ENCODE data around the gene TTC39B.
"Not testable (repeated sequence)": the region's sequence is repeated elsewhere in the genome, so short reads cannot be mapped to it uniquely, and the experiment has no call there.

The TTC39B gene

DNA sequence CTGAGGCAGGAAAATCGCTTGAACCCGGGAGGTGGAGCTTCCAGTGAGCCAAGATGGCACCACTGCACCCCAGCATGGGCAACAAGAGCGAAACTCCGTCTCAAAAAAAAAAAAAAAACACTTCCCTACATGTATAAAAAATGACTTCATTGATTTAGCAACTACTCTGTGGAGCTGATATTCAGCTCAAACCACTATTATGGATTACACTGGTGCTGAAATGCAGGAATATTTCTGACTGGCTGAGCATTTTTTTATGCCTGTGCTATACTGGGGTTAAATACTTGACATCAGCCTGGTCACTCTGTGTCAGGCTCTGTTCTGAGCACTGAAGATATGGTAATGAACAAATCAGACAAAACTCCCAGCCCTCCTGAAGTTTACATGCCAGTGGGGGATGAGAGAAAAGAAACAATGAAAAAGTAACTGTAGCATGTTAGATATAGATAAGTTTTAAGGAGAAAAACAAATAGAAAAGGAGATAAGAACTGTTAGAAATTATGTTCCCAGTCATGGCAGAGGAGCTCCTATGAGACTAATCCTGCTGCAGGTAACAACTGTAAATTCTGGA lies 22.6 kb upstream of the TTC39B start:
- H3K4me1 ChIP-seq (ENCODE audit: control insufficient read depth in 1 of 2, insufficient read depth in 2 of 2, low read length in 2 of 2) = peaks cover 16 to 18% of the 10 kb centered on the region in 2 donors
- no peak overlapping the region for H3K9ac ChIP-seq (ENCODE audit: low read depth in 1 of 2, low read length in 2 of 2)
- H3K36me3 ChIP-seq (ENCODE audit: control insufficient read depth in 1 of 2, insufficient read depth in 2 of 2, low read length in 2 of 2) = no peaks in the 10 kb centered on the region
- no peak overlapping the region for H3K27ac ChIP-seq (ENCODE audit: low read depth, low read length)
- no peaks in the 10 kb centered on the region for H3K9me3 ChIP-seq (ENCODE audit: control insufficient read depth in 1 of 2, low read length in 2 of 2)
- no peaks in the 10 kb centered on the region for H3K27me3 ChIP-seq (ENCODE audit: control insufficient read depth in 1 of 2, insufficient read depth in 2 of 2, low read length in 2 of 2)
- no peak overlapping the region for H3K4me3 ChIP-seq (ENCODE audit: low read depth in 1 of 2, low read length in 2 of 2)

DNA sequence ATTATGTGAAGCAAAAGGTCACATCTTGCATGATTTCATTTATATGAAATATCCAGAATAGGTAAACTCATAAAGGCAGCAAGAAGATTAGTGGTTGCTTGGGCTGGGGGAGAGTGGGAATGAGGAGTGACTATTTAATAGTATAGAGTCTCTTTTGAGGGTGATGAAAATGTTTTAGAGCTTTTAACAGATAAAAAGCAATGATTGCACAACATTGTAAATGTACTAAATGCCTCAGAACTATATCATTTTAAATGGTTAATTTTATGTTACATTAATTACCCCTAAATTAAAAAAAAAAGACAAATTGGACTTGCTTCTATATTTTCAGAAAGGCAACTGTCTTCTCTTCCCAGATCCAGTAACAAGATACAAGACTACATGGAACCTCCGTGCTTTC lies 21.9 kb upstream of the TTC39B start:
- Histone ChIP-seq H3K36me3 (ENCODE audit: control insufficient read depth in 1 of 2, insufficient read depth in 2 of 2, low read length in 2 of 2) (no peaks in the 10 kb centered on the region), H3K4me1 (ENCODE audit: control insufficient read depth in 1 of 2, insufficient read depth in 2 of 2, low read length in 2 of 2) (peaks cover 14 to 16% of the 10 kb centered on the region in 2 donors), H3K9ac (ENCODE audit: low read depth in 1 of 2, low read length in 2 of 2) (no peak overlapping the region), H3K27me3 (ENCODE audit: control insufficient read depth in 1 of 2, insufficient read depth in 2 of 2, low read length in 2 of 2) (no peaks in the 10 kb centered on the region), H3K27ac (ENCODE audit: low read depth, low read length) (no peak overlapping the region), H3K4me3 (ENCODE audit: low read depth in 1 of 2, low read length in 2 of 2) (no peak overlapping the region), H3K9me3 (ENCODE audit: control insufficient read depth in 1 of 2, low read length in 2 of 2) (peaks cover 0 to 4% of the 10 kb centered on the region in 2 donors)

DNA sequence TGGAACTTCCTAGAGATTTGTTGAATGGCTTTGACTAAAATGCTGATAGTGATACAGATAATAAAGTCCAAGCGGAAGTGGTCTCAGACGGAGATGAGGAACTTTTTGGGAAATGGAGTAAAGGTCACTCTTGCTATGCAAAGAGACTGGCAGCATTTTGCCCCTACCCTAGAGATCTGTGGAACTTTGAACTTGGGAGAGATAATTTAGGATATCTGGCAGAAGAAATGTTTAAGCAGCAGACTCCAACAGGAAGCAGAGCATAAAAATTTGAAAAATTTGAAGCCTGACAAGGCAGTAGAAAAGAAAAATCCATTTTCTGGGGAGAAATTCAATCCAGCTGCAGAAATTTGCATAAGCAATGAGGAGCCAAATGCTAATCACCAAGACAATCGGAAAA lies 15.7 kb upstream of the TTC39B start:
- H3K9me3 ChIP-seq (ENCODE audit: control insufficient read depth in 1 of 2, low read length in 2 of 2) = peaks cover 4 to 12% of the 10 kb centered on the region in 2 donors
- not testable (repeated sequence) for H3K27me3 ChIP-seq (ENCODE audit: control insufficient read depth in 1 of 2, insufficient read depth in 2 of 2, low read length in 2 of 2); H3K4me1 ChIP-seq (ENCODE audit: control insufficient read depth in 1 of 2, insufficient read depth in 2 of 2, low read length in 2 of 2); H3K27ac ChIP-seq (ENCODE audit: low read depth, low read length); H3K9ac ChIP-seq (ENCODE audit: low read depth in 1 of 2, low read length in 2 of 2); H3K36me3 ChIP-seq (ENCODE audit: control insufficient read depth in 1 of 2, insufficient read depth in 2 of 2, low read length in 2 of 2); H3K4me3 ChIP-seq (ENCODE audit: low read depth in 1 of 2, low read length in 2 of 2)

DNA sequence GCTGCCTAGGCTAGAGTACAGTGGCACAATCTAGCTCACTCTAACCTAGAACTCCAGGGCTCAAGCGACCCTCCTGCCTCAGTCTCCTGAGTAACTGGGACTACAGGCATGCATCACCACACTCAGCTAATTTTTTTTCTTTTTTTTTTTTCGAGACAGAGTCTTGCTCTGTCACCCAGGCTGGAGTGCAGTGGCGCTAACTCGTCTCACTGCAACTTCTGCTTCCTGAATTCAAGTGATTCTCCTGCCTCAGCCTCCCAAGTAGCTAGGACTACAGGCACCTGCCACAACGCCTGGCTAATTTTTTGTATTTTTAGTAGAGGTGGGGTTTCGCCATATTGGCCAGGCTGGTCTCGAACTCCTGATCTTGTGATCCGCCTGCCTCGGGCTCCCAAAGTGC lies 12.6 kb upstream of the TTC39B start:
- H3K9me3 ChIP-seq (ENCODE audit: control insufficient read depth in 1 of 2, low read length in 2 of 2) = peaks cover 4 to 12% of the 10 kb centered on the region in 2 donors
- not testable (repeated sequence) for H3K27ac ChIP-seq (ENCODE audit: low read depth, low read length); H3K36me3 ChIP-seq (ENCODE audit: control insufficient read depth in 1 of 2, insufficient read depth in 2 of 2, low read length in 2 of 2); H3K27me3 ChIP-seq (ENCODE audit: control insufficient read depth in 1 of 2, insufficient read depth in 2 of 2, low read length in 2 of 2); H3K9ac ChIP-seq (ENCODE audit: low read depth in 1 of 2, low read length in 2 of 2); H3K4me1 ChIP-seq (ENCODE audit: control insufficient read depth in 1 of 2, insufficient read depth in 2 of 2, low read length in 2 of 2); H3K4me3 ChIP-seq (ENCODE audit: low read depth in 1 of 2, low read length in 2 of 2)

DNA sequence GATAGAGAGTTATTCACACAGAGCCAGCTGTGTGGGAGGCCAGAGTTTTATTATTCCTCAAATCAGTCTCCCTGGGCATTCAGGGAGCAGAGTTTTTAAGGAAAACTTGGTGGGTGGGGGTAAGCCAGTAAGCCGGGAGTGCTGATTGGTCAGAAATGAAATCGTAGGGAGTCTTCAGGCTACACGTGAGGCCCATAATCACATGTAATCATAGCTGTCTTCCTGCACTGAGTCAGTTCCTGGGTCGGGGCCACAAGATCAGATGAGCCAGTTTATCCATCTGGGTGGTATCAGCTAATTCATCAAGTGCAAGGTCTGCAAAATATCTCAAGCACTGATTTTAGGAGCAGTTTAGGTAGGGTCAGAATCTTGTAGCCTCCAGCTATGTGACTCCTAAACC lies 10.8 kb upstream of the TTC39B start:
- Histone ChIP-seq H3K9me3 (ENCODE audit: control insufficient read depth in 1 of 2, low read length in 2 of 2) (no peaks in the 10 kb centered on the region), H3K36me3 (ENCODE audit: control insufficient read depth in 1 of 2, insufficient read depth in 2 of 2, low read length in 2 of 2) (no peaks in the 10 kb centered on the region), H3K27ac (ENCODE audit: low read depth, low read length) (no peak overlapping the region), H3K9ac (ENCODE audit: low read depth in 1 of 2, low read length in 2 of 2) (no peak overlapping the region), H3K4me1 (ENCODE audit: control insufficient read depth in 1 of 2, insufficient read depth in 2 of 2, low read length in 2 of 2) (no peaks in the 10 kb centered on the region), H3K4me3 (ENCODE audit: low read depth in 1 of 2, low read length in 2 of 2) (no peak overlapping the region), H3K27me3 (ENCODE audit: control insufficient read depth in 1 of 2, insufficient read depth in 2 of 2, low read length in 2 of 2) (no peaks in the 10 kb centered on the region)

DNA sequence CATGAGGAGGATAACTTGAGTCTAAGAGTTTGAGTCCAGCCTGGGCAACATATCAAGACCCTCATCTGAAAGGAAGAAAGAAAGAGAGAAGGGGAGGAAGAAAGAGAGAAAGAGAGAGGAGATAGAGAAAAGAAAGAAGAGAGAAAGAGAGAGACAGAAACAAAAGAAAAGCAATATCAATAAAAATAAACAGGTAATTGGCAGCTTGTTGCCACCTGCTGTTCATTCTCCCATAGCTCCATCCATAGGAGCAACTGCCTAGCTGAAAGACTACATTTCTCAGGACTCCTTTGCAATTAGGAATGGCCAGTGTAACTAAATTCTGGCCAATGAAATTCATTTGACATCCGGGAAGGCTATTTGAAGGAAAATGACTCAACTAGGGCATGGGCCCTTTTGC lies 4.6 kb upstream of the TTC39B start:
- Histone ChIP-seq H3K9ac (ENCODE audit: low read depth in 1 of 2, low read length in 2 of 2) (no peak overlapping the region), H3K36me3 (ENCODE audit: control insufficient read depth in 1 of 2, insufficient read depth in 2 of 2, low read length in 2 of 2) (no peaks in the 10 kb centered on the region), H3K4me1 (ENCODE audit: control insufficient read depth in 1 of 2, insufficient read depth in 2 of 2, low read length in 2 of 2) (peaks cover 4 to 6% of the 10 kb centered on the region in 2 donors), H3K27ac (ENCODE audit: low read depth, low read length) (no peak overlapping the region), H3K27me3 (ENCODE audit: control insufficient read depth in 1 of 2, insufficient read depth in 2 of 2, low read length in 2 of 2) (no peaks in the 10 kb centered on the region), H3K4me3 (ENCODE audit: low read depth in 1 of 2, low read length in 2 of 2) (no peak overlapping the region), H3K9me3 (ENCODE audit: control insufficient read depth in 1 of 2, low read length in 2 of 2) (no peaks in the 10 kb centered on the region)

DNA sequence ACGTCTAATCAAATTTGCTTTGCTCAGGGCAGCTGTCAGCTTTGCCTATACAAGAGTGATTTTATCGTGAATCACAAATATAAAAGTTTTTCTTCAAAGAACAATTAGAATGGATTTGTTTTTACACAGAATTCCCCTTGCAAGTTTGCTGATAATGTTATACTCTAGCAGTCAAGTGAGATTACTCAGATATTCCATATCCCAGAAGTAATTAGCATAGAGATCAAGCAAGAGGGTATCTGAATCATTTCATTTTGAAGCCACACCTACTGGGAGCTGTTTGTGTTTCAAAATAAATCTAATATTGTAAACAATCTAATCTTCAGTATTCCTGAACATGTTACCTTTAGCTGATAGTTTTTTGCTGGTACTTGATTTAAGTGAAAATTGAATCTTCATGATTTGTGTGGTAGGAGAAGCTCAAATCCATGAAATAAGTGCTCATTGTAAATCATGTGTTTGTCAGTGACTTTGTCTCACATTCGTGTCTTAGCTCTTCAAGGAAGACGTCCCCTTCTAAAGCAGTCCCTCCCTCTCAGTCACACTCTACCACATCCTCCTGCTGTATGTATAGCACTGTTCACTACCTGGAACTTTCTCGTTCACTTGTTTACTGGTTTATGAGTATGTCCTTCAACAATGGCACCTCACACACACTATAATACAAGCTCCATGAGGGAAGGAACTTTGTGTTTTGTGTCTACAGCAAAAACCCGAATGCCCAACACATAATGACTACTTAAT lies 3.3 kb upstream of the TTC39B start:
- Histone ChIP-seq H3K27me3 (ENCODE audit: control insufficient read depth in 1 of 2, insufficient read depth in 2 of 2, low read length in 2 of 2) (no peaks in the 10 kb centered on the region), H3K36me3 (ENCODE audit: control insufficient read depth in 1 of 2, insufficient read depth in 2 of 2, low read length in 2 of 2) (no peaks in the 10 kb centered on the region), H3K4me1 (ENCODE audit: control insufficient read depth in 1 of 2, insufficient read depth in 2 of 2, low read length in 2 of 2) (peaks cover 12% of the 10 kb centered on the region in 2 donors), H3K4me3 (ENCODE audit: low read depth in 1 of 2, low read length in 2 of 2) (no peak overlapping the region), H3K27ac (ENCODE audit: low read depth, low read length) (no peak overlapping the region), H3K9ac (ENCODE audit: low read depth in 1 of 2, low read length in 2 of 2) (no peak overlapping the region), H3K9me3 (ENCODE audit: control insufficient read depth in 1 of 2, low read length in 2 of 2) (no peaks in the 10 kb centered on the region)

DNA sequence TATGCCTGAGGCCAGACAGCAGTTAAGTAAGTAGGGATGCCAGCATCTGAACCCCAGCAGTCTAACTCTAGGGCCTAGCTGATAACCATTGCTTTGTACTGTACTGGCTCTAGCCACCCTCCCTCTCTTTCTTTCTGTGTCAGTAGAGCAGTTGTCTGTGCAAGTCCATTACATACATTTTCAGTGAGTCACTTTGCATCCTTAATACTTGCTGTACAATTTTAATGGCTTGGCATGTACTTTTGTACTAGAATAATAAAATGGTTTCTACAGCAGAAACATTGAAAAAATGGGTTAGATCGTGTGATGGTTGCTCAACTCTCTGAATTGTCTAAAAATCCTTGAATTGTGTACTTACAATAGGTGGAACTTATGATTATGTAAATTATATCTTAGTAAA lies 1.5 kb upstream of the TTC39B start:
- Histone ChIP-seq H3K4me1 (ENCODE audit: control insufficient read depth in 1 of 2, insufficient read depth in 2 of 2, low read length in 2 of 2) (peaks cover 19 to 20% of the 10 kb centered on the region in 2 donors), H3K4me3 (ENCODE audit: low read depth in 1 of 2, low read length in 2 of 2) (no peak overlapping the region), H3K9me3 (ENCODE audit: control insufficient read depth in 1 of 2, low read length in 2 of 2) (no peaks in the 10 kb centered on the region), H3K27ac (ENCODE audit: low read depth, low read length) (no peak overlapping the region), H3K9ac (ENCODE audit: low read depth in 1 of 2, low read length in 2 of 2) (no peak overlapping the region), H3K36me3 (ENCODE audit: control insufficient read depth in 1 of 2, insufficient read depth in 2 of 2, low read length in 2 of 2) (no peaks in the 10 kb centered on the region), H3K27me3 (ENCODE audit: control insufficient read depth in 1 of 2, insufficient read depth in 2 of 2, low read length in 2 of 2) (no peaks in the 10 kb centered on the region)

DNA sequence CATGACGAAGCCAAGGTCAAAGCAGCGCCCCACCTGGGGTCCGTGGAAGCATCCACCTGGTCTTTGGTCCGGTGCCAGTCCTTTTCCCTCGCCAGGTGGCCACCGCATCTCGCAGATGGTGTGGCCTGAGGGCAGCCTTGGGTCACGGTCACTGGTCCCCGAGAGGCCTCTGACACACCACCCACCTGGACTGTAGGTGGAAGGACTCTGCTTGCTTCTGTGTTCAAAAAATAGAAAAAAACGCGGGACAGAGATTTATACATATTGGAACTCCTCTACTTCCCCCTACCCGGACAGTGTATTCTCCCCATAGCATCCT lies 466 bp upstream of the TTC39B start:
- no peak overlapping the region for H3K27ac ChIP-seq (ENCODE audit: low read depth, low read length)
- H3K9ac ChIP-seq (ENCODE audit: low read depth in 1 of 2, low read length in 2 of 2) = peak overlapping the region; percentile 58 to 84
- no peaks in the 10 kb centered on the region for H3K9me3 ChIP-seq (ENCODE audit: control insufficient read depth in 1 of 2, low read length in 2 of 2)
- peaks cover 19 to 20% of the 10 kb centered on the region in 2 donors for H3K4me1 ChIP-seq (ENCODE audit: control insufficient read depth in 1 of 2, insufficient read depth in 2 of 2, low read length in 2 of 2)
- H3K27me3 ChIP-seq (ENCODE audit: control insufficient read depth in 1 of 2, insufficient read depth in 2 of 2, low read length in 2 of 2) = no peaks in the 10 kb centered on the region
- H3K36me3 ChIP-seq (ENCODE audit: control insufficient read depth in 1 of 2, insufficient read depth in 2 of 2, low read length in 2 of 2) = no peaks in the 10 kb centered on the region
- peak overlapping the region; percentile 85 to 91 for H3K4me3 ChIP-seq (ENCODE audit: low read depth in 1 of 2, low read length in 2 of 2)

DNA sequence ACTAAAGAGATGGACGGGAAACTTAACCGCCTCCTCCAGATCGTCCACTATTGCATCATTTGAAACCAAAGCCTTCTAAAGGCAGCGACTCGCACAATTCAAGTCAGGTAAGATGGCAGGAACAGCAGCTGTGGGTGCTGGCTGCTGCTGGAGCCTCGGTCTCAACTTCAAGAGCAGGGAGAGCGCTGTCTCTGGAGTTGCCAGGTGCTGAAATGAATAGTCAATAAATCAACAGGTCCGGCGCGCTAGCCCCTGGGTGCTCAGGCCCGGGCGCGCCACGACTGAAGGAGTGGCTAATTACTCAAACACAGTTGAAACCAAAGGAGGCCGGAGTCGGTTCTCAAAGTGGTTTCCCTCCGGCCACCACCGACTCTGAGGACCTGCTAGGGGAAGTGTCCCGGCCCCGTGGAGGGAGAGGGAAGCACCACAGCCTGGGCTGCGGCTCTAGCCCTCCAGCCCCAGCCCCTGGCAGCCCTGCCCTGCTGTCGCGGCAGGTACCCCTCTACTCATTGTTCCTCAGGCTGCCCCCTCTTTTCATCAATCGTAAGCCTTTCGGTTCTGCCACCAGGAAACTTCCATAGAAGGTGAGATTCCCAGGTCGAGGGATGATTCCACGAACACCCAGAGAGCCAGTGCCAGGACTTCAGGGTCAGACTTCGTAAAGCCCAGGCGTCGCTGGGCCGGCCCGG lies 804 bp downstream of the TTC39B start:
- Histone ChIP-seq H3K9ac (ENCODE audit: low read depth in 1 of 2, low read length in 2 of 2) (peak overlapping the region; percentile 84 to 90), H3K4me3 (ENCODE audit: low read depth in 1 of 2, low read length in 2 of 2) (peak overlapping the region; percentile 85 to 91), H3K9me3 (ENCODE audit: control insufficient read depth in 1 of 2, low read length in 2 of 2) (no peaks in the 10 kb centered on the region), H3K4me1 (ENCODE audit: control insufficient read depth in 1 of 2, insufficient read depth in 2 of 2, low read length in 2 of 2) (peaks cover 19 to 20% of the 10 kb centered on the region in 2 donors), H3K27ac (ENCODE audit: low read depth, low read length) (peak overlapping the region; percentile 77), H3K36me3 (ENCODE audit: control insufficient read depth in 1 of 2, insufficient read depth in 2 of 2, low read length in 2 of 2) (no peaks in the 10 kb centered on the region), H3K27me3 (ENCODE audit: control insufficient read depth in 1 of 2, insufficient read depth in 2 of 2, low read length in 2 of 2) (no peaks in the 10 kb centered on the region)

Data from duodenal mucosa (tissue), 2 donors.